Caco-2 (cell line): Measurements from ENCODE around the gene RAB37. TPM values are rescaled to one million over a fixed set of nuclear protein-coding genes. Genes with fewer than 3 reads are reported as not detected.

Source experiments
- BruUV-seq: library from RNA; stranded (reverse); fragments of 400-500 nt; replicated peaks from 2 replicates; lab custom pipeline; 2021; lab: Mats Ljungman, UMichigan
- CTCF ChIA-PET: fragments of 300-600 bp; sonication (Branson Sonifier 250); formaldehyde crosslinking; loops from one replicate; lab custom pipeline; 2022; ENCODE audit warnings: antibody characterized with exemption; lab: Charles Lee
- POLR2A ChIA-PET: fragments of 300-600 bp; sonication (Branson Sonifier 250); formaldehyde crosslinking; loops from one replicate; lab custom pipeline; 2022; ENCODE audit warnings: antibody characterized with exemption; lab: Charles Lee
- DNase-seq, 2 experiments: peaks; one replicate each; pipeline versions ENCODE4 v3.0.0 to v3.0.0-alpha.2; 2020 to 2022
- H3K27me3 ChIP-seq: replicated peaks from 2 replicates; pipeline ENCODE4 v1.6.0; 2011; ENCODE audit warnings: low read length; ENCODE audit not compliant: control insufficient read depth, insufficient read depth
- H3K36me3 ChIP-seq: 2 replicates; pipeline ENCODE4 v1.5.1; 2011; ENCODE audit warnings: low read length; ENCODE audit not compliant: control insufficient read depth, insufficient read depth
- H3K4me1 ChIP-seq: fragments of 250-450 bp; sonication (Bioruptor Pico); 2 replicates; pipeline ENCODE4 v1.5.1; 2020; ENCODE audit warnings: mild to moderate bottlenecking
- H3K4me3 ChIP-seq: 2 replicates; pipeline ENCODE4 v1.5.1; 2011; ENCODE audit warnings: low read depth, mild to moderate bottlenecking, control low read depth, low read length
- H3K9me3 ChIP-seq: fragments of 250-450 bp; sonication (Bioruptor Pico); 2 replicates; pipeline ENCODE4 v1.5.1; 2020; ENCODE audit warnings: mild to moderate bottlenecking, moderate library complexity
- H3K27ac Mint-ChIP-seq: one replicate; pipeline ENCODE4 v1.8.0; 2022; ENCODE audit warnings: mixed read lengths; ENCODE audit not compliant: unreplicated experiment
- H3K27me3 Mint-ChIP-seq: one replicate; pipeline ENCODE4 v1.8.0; 2022; ENCODE audit warnings: mixed read lengths; ENCODE audit not compliant: insufficient read depth, unreplicated experiment
- H3K36me3 Mint-ChIP-seq: one replicate; pipeline ENCODE4 v1.8.0; 2022; ENCODE audit warnings: mild to moderate bottlenecking, mixed read lengths; ENCODE audit not compliant: insufficient read depth, unreplicated experiment
- H3K4me1 Mint-ChIP-seq: one replicate; pipeline ENCODE4 v1.8.0; 2022; ENCODE audit warnings: low read depth, mixed read lengths; ENCODE audit not compliant: unreplicated experiment
- H3K4me3 Mint-ChIP-seq: one replicate; pipeline ENCODE4 v1.8.0; 2022; ENCODE audit warnings: mild to moderate bottlenecking, moderate library complexity, mixed read lengths; ENCODE audit not compliant: unreplicated experiment
- H3K9me3 Mint-ChIP-seq: one replicate; pipeline ENCODE4 v1.8.0; 2022; ENCODE audit warnings: mixed read lengths; ENCODE audit not compliant: unreplicated experiment
- intact Hi-C: fragments of 100-400 bp; cut with micrococcal nuclease; formaldehyde crosslinking; loops from one replicate; pipeline ENCODE4 v1.10.0; 2022; ENCODE audit not compliant: unreplicated experiment
- total RNA-seq: library from RNA; stranded (reverse); gene quantifications from 2 replicates; pipeline ENCODE4 v1.2.3, GENCODE V29; 2022
- TF ChIP-seq, protein P1 (sequence below), 2 experiments: fragments of 200-600 bp in 1 of 2; IDR thresholded peaks; 1 replicate in 1 of 2; 2 replicates in 1 of 2; pipeline versions ENCODE4 v1.5.1 to v1.8.0; 2011 to 2022; ENCODE audit warnings: antibody characterized with exemption in 1 of 2, control low read depth in 1 of 2, inconsistent platforms in 1 of 2, low read depth in 1 of 2, low read length in 1 of 2, mild to moderate bottlenecking in 1 of 2, moderate library complexity in 1 of 2; ENCODE audit not compliant: insufficient read depth in 1 of 2, severe bottlenecking in 1 of 2, unreplicated experiment in 1 of 2

RAB37 gene
- total RNA-seq, 1 experiment from 2014 or later: 12.3 TPM

DNA sequence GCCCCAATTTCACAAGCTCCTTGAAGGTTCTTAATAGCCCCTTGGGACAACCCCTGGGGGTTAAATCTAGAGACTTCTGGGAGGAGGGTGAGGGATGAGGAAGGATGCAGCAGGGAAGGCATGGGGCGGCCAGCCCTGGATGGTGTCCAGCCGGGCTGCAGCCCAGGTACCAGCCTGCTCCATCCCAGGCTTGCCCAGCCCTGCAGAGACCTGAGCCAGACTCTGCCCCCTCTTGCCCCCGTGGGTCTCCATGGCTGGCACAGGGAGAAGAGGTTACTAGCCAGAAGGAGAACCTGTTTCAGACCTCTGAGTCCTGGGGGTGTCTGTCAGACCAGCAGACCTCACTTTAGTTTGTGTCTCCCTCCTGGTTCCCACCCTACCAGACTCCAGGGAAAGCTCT, 19.8 kb downstream of the RAB37 start:
- Mint-ChIP-seq H3K27ac (peak overlapping the region; percentile 94), H3K9me3 (peaks cover 10% of the 10 kb centered on the region), H3K4me1 (peaks cover 47% of the 10 kb centered on the region), H3K27me3 (no peaks in the 10 kb centered on the region), H3K36me3 (peaks cover 47% of the 10 kb centered on the region), H3K4me3 (no peak overlapping the region)
- no peaks in the 10 kb centered on the region for H3K9me3 ChIP-seq
- no peak overlapping the region for H3K4me3 ChIP-seq
- no peaks in the 10 kb centered on the region for H3K27me3 ChIP-seq
- peaks cover 4% of the 10 kb centered on the region for H3K36me3 ChIP-seq
- TF ChIP-seq, protein P1, sequence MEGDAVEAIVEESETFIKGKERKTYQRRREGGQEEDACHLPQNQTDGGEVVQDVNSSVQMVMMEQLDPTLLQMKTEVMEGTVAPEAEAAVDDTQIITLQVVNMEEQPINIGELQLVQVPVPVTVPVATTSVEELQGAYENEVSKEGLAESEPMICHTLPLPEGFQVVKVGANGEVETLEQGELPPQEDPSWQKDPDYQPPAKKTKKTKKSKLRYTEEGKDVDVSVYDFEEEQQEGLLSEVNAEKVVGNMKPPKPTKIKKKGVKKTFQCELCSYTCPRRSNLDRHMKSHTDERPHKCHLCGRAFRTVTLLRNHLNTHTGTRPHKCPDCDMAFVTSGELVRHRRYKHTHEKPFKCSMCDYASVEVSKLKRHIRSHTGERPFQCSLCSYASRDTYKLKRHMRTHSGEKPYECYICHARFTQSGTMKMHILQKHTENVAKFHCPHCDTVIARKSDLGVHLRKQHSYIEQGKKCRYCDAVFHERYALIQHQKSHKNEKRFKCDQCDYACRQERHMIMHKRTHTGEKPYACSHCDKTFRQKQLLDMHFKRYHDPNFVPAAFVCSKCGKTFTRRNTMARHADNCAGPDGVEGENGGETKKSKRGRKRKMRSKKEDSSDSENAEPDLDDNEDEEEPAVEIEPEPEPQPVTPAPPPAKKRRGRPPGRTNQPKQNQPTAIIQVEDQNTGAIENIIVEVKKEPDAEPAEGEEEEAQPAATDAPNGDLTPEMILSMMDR (IDR thresholded peaks at IDR 0.05; ENCODE audit: insufficient read depth in 1 of 2, low read depth in 1 of 2, low read length in 1 of 2, severe bottlenecking in 1 of 2, unreplicated experiment in 1 of 2): no peak
- peaks cover 67% of the 10 kb centered on the region for H3K4me1 ChIP-seq
- POLR2A ChIA-PET: interaction anchor here (0.6 kb wide), 1 partner anchor 205 kb away, joined by 8 read pairs; no protein-coding TSS in a partner anchor
- CTCF ChIA-PET: interaction anchor here (1.2 to 5.0 kb wide), 2 partner anchors 9 to 14 kb away, joined by 3 to 102 read pairs; partner anchors contain the start of gene NHERF1
- BruUV-seq: no TSS peak
- intact Hi-C loops: no loop called here
- DNase-seq: no peak

DNA sequence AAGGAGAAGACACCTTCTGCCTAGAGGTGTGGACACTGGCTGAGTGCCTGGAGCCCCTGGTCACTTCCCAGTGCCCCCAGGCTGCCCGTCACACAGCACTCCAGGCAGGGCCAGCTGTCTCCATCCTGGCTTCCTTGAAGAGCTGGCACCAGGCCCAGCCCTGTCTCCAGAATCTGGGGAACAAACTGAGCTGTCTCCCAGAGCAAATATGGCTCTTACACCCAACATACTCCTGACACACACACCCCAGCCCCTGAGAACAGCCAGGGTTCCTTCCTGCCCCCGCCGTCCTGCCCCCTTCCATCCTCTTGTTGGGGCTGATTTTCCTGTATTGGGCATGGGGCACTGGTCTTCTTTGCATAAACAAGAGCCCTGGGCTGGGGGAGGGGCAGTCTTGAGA, 20.4 kb downstream of the RAB37 start:
- Mint-ChIP-seq H3K27ac (peak overlapping the region; percentile 94), H3K9me3 (peaks cover 6% of the 10 kb centered on the region), H3K4me1 (peaks cover 43% of the 10 kb centered on the region), H3K27me3 (no peaks in the 10 kb centered on the region), H3K36me3 (peaks cover 43% of the 10 kb centered on the region), H3K4me3 (no peak overlapping the region)
- TF ChIP-seq, protein P1 (IDR thresholded peaks at IDR 0.05; ENCODE audit: insufficient read depth in 1 of 2, low read depth in 1 of 2, low read length in 1 of 2, severe bottlenecking in 1 of 2, unreplicated experiment in 1 of 2): no peak
- CTCF ChIA-PET: interaction anchor here (1.1 to 5.0 kb wide), 2 partner anchors 9 to 34 kb away, joined by 3 to 102 read pairs; partner anchors contain the start of gene NHERF1
- H3K36me3 ChIP-seq: peaks cover 4% of the 10 kb centered on the region
- no peak overlapping the region for H3K4me3 ChIP-seq
- no peak for DNase-seq
- H3K9me3 ChIP-seq: no peaks in the 10 kb centered on the region
- peaks cover 69% of the 10 kb centered on the region for H3K4me1 ChIP-seq
- BruUV-seq: no TSS peak
- POLR2A ChIA-PET: interaction anchor here (0.6 kb wide), 2 partner anchors 19 to 205 kb away, joined by 5 to 8 read pairs; partner anchors contain the start of gene NAT9
- no peaks in the 10 kb centered on the region for H3K27me3 ChIP-seq
- intact Hi-C loops: no loop called here

DNA sequence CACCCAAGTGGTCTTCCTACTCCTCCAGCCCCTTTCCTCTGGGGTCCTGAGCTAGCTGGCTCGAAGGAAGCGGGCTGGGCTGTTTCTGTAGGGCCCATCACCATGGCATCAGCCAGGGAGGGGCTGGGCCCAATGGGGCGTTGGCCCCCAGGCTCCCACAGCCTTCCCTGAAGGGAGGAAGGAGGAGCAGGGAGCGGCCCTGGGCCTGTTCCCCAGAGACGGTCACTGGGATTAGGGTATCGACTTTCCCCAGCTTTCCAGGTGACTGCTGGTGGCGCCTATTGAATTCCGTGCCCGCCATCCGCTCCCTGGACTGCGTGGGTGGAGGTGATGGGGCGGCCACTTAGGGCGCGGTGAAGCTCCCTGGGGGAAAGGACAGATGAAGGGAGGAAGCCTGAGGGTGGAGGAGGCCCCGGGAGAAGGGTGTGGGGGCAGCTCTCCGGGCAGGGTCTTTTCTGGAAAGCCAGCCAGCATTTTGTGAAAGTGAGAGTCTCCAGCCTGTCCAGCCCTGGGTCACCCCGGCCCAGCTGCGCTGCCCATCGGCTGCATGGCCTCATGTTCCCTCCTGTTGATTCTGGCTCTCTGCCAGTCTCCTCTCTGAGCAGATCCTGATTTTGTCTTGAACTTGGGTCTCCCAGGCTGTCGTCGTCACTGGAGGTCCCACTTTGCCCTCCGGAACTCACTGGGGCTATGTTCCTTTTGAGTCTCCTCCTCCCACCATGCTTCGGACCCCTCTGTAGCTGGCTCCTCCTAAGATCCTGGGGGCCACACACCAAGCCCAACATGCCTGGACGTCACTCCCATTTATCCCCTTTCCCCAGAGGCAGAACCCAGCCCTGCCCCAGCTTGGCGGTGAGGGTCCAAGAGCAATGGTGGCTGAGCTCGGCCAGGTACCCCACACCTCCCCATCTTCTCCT, 21.1 kb downstream of the RAB37 start:
- peaks cover 2% of the 10 kb centered on the region for H3K36me3 ChIP-seq
- H3K4me1 ChIP-seq: peaks cover 69% of the 10 kb centered on the region
- TF ChIP-seq, protein P1 (IDR thresholded peaks at IDR 0.05; ENCODE audit: insufficient read depth in 1 of 2, low read depth in 1 of 2, low read length in 1 of 2, severe bottlenecking in 1 of 2, unreplicated experiment in 1 of 2): no peak
- no TSS peak for BruUV-seq
- Mint-ChIP-seq H3K9me3 (no peaks in the 10 kb centered on the region), H3K4me1 (peaks cover 42% of the 10 kb centered on the region), H3K27ac (peak overlapping the region; percentile 94), H3K27me3 (no peaks in the 10 kb centered on the region), H3K36me3 (peaks cover 37% of the 10 kb centered on the region), H3K4me3 (peak overlapping the region; percentile 69)
- ChIA-PET CTCF (interaction anchor here (1.1 to 5.0 kb wide), 4 partner anchors 10 to 33 kb away, joined by 3 to 102 read pairs (median 25); partner anchors contain the start of genes NHERF1 and RAB37), POLR2A (interaction anchor here (0.6 to 2.3 kb wide), 3 partner anchors 8 to 22 kb away, joined by 3 to 40 read pairs (median 5); partner anchors contain the start of gene NAT9)
- intact Hi-C loops: no loop called here
- H3K27me3 ChIP-seq: no peaks in the 10 kb centered on the region
- no peaks in the 10 kb centered on the region for H3K9me3 ChIP-seq
- H3K4me3 ChIP-seq: no peak overlapping the region
- DNase-seq: peak in 1 of 2 experiments; percentile 32
